Spleen (tissue), 11 donors: Measurements from ENCODE around the gene ZNF620. TPM values are rescaled to one million over a fixed set of nuclear protein-coding genes. Genes with fewer than 3 reads are reported as not detected.

Source experiments
- DNase-seq: peaks from one replicate; pipeline ENCODE4 v3.0.0-alpha.2; 2020
- H3K27ac ChIP-seq, 8 donors: fragments of 200-600 bp; sonication (generic) in 7 of 8; 1 replicate in 4 of 8; 2 replicates in 4 of 8; pipeline versions ENCODE4 v1.5.0 to v1.8.0; 2016 to 2021; ENCODE audit warnings: inconsistent platforms in 4 of 8, mild to moderate bottlenecking in 4 of 8, moderate library complexity in 1 of 8
- H3K27me3 ChIP-seq, 7 donors: fragments of 200-600 bp; sonication (generic) in 6 of 7; replicated peaks in 1 of 7; 1 replicate in 4 of 7; 2 replicates in 3 of 7; pipeline versions ENCODE4 v1.5.0 to v1.8.0; 2016 to 2021; ENCODE audit warnings: inconsistent platforms in 3 of 7, mild to moderate bottlenecking in 1 of 7
- H3K36me3 ChIP-seq, 6 donors: fragments of 200-600 bp; sonication (generic) in 5 of 6; 1 replicate in 4 of 6; 2 replicates in 2 of 6; pipeline versions ENCODE4 v1.5.0 to v1.8.0; 2016 to 2021; ENCODE audit warnings: inconsistent platforms in 2 of 6
- H3K4me1 ChIP-seq, 6 donors: fragments of 200-600 bp; sonication (generic) in 5 of 6; 1 replicate in 3 of 6; 2 replicates in 3 of 6; pipeline versions ENCODE4 v1.5.0 to v1.8.0; 2016 to 2021; ENCODE audit warnings: inconsistent platforms in 3 of 6
- H3K4me3 ChIP-seq, 8 donors: fragments of 200-600 bp; sonication (generic) in 7 of 8; 1 replicate in 4 of 8; 2 replicates in 4 of 8; pipeline versions ENCODE4 v1.5.0 to v1.8.0; 2016 to 2021; ENCODE audit warnings: inconsistent platforms in 4 of 8, mild to moderate bottlenecking in 4 of 8, moderate library complexity in 2 of 8
- H3K9me3 ChIP-seq, 8 donors: fragments of 200-600 bp; sonication (generic) in 7 of 8; 1 replicate in 4 of 8; 2 replicates in 4 of 8; pipeline versions ENCODE4 v1.5.0 to v1.8.0; 2016 to 2021; ENCODE audit warnings: inconsistent platforms in 4 of 8
- CTCF ChIP-seq, 11 experiments: fragments of 200-600 bp in 7 of 11; fragments of 450-650 bp in 4 of 11; sonication (generic) in 4 of 11; IDR thresholded peaks in 8 of 11; conservative IDR thresholded peaks in 3 of 11; 1 replicate in 7 of 11; 2 replicates in 4 of 11; pipeline versions ENCODE4 v1.4.0 to v1.8.0; 2016 to 2021; ENCODE audit warnings: antibody characterized with exemption in 11 of 11, inconsistent platforms in 4 of 11, mild to moderate bottlenecking in 1 of 11
- POLR2A ChIP-seq, 3 donors: fragments of 450-650 bp; IDR thresholded peaks; one replicate each; pipeline ENCODE4 v1.5.1; 2017; ENCODE audit warnings: antibody characterized with exemption in 3 of 3, mild to moderate bottlenecking in 1 of 3
- POLR2AphosphoS5 ChIP-seq, 3 donors: sonication (generic); formaldehyde crosslinking; IDR thresholded peaks; one replicate each; pipeline ENCODE4 v1.5.1; 2017; ENCODE audit warnings: antibody characterized with exemption in 3 of 3
- WGBS, 5 donors: extraction: QIAGEN DNeasy Blood & Tissue Kit in 3 of 5; methylation state at CpG; one replicate each; pipeline versions ENCODE4 v1.1.5 to v1.1.7; 2013 to 2018; 5-methylcytosine and 5-hydroxymethylcytosine counted together
- intact Hi-C: fragments of 100-400 bp; cut with DNase I; formaldehyde crosslinking; loops from one replicate; pipeline ENCODE4 v1.15.0; 2023; ENCODE audit warnings: low total_unique reads
- polyA plus RNA-seq, 3 donors: library from polyadenylated mRNA; stranded (reverse); fragments of 200-250 nt; gene quantifications; one replicate each; pipeline ENCODE4 v1.2.1, GENCODE V29; 2013
- total RNA-seq, 7 donors: library from RNA; depleted of rRNA in 3 of 7; stranded (reverse); fragments of >200 nt in 3 of 7; fragmentation: NEBNext Ultra II Directional in 4 of 7; extraction: Animal tissue kit (Norgen Biotek cat#: 25700) in 4 of 7; gene quantifications; one replicate each; pipeline versions ENCODE4 v1.1.0 to v1.2.1, GENCODE V29; 2016 to 2021
- donor health status: healthy with polysubstance abuse.
- donor health status: DM: no; HTN: no; CAD: no; lungs with moderate emphysema.
- donor health status: DM: no; HTN: no; CAD: no.
- donor health status: Bipolar disorder and iron deficiency.
- donor health status: healthy.
- donor health status: DM: no; HTN: no; CAD: no.
- donor health status: DM: yes; HTN: yes; CAD: no.

The ZNF620 gene
- total and polyA plus RNA-seq, 10 donors, result 1.2 to 7.4 (median 4.0) TPM

- WGBS, 5 donors, result 85 to 98% (median 96%) methylated on average over 1 of the region's 1 CpG
- H3K4me3 ChIP-seq, result no peak overlapping the region
- H3K9me3 ChIP-seq, result no peaks in the 10 kb centered on the region
- no peaks in the 10 kb centered on the region for H3K4me1 ChIP-seq
- H3K27me3 ChIP-seq, result no peaks in the 10 kb centered on the region
- peaks cover 0 to 36% (median 12%) of the 10 kb centered on the region in 6 donors for H3K36me3 ChIP-seq
- intact Hi-C loops, result no loop called here
- TF ChIP-seq POLR2AphosphoS5 (IDR thresholded peaks at IDR 0.05) (no peak), CTCF (IDR thresholded peaks at IDR 0.05 in 8 of 11, conservative IDR thresholded peaks at IDR 0.05 in 3 of 11) (no peak), POLR2A (IDR thresholded peaks at IDR 0.05) (no peak)
- H3K27ac ChIP-seq, result no peak overlapping the region
- DNase-seq, result no peak
Measured at GRCh38 chr3:40518067-40518466, 12.2 kb downstream of the ZNF620 start.

GRCh38 chr3:40518848-40519247, 13.0 kb downstream of the ZNF620 start:
- intact Hi-C loops, result no loop called here

GRCh38 chr3:40521254-40521653, 15.4 kb downstream of the ZNF620 start:
- intact Hi-C loops, result loop anchor here (10.0 kb wide), 1 partner anchor 66 kb away; the partner anchor contains the start of gene RPL14
- H3K36me3 ChIP-seq, result peaks cover 0 to 13% (median 8%) of the 10 kb centered on the region in 6 donors
- H3K27ac ChIP-seq, result no peak overlapping the region
- DNase-seq, result no peak
- H3K27me3 ChIP-seq, result no peaks in the 10 kb centered on the region
- peaks cover 0 to 22% (median 15%) of the 10 kb centered on the region in 6 donors for H3K4me1 ChIP-seq
- TF ChIP-seq POLR2AphosphoS5 (IDR thresholded peaks at IDR 0.05) (no peak), POLR2A (IDR thresholded peaks at IDR 0.05) (no peak), CTCF (IDR thresholded peaks at IDR 0.05 in 8 of 11, conservative IDR thresholded peaks at IDR 0.05 in 3 of 11) (no peak)
- H3K4me3 ChIP-seq, result no peak overlapping the region
- no peaks in the 10 kb centered on the region for H3K9me3 ChIP-seq
- 73 to 94% (median 92%) methylated on average over 3 of the region's 3 CpGs for WGBS, 5 donors

More at GRCh38 chr3:40518848-40519247, 13.0 kb downstream of the ZNF620 start:
- no peak for DNase-seq
- Histone ChIP-seq H3K36me3 (peaks cover 0 to 34% (median 10%) of the 10 kb centered on the region in 6 donors), H3K4me3 (no peak overlapping the region), H3K27me3 (no peaks in the 10 kb centered on the region), H3K27ac (no peak overlapping the region), H3K4me1 (peaks cover 0 to 1% (median 0%) of the 10 kb centered on the region in 6 donors), H3K9me3 (no peaks in the 10 kb centered on the region)
- 87 to 97% (median 91%) methylated on average over 1 of the region's 1 CpG for WGBS, 5 donors
- TF ChIP-seq CTCF (IDR thresholded peaks at IDR 0.05 in 8 of 11, conservative IDR thresholded peaks at IDR 0.05 in 3 of 11), result no peak
- no peak for TF ChIP-seq POLR2AphosphoS5 (IDR thresholded peaks at IDR 0.05)
- TF ChIP-seq POLR2A (IDR thresholded peaks at IDR 0.05), result no peak

GRCh38 chr3:40523781-40524180, 17.9 kb downstream of the ZNF620 start:
- Histone ChIP-seq H3K9me3 (no peaks in the 10 kb centered on the region), H3K4me3 (no peak overlapping the region), H3K27ac (peak overlapping the region in 7 of 8 donors; percentile 84 to 93 (median 90)), H3K36me3 (peaks cover 0 to 27% (median 9%) of the 10 kb centered on the region in 6 donors), H3K4me1 (peaks cover 0 to 42% (median 19%) of the 10 kb centered on the region in 6 donors), H3K27me3 (no peaks in the 10 kb centered on the region)
- DNase-seq, result no peak
- 74 to 87% (median 76%) methylated on average over 2 of the region's 2 CpGs for WGBS, 5 donors
- TF ChIP-seq POLR2AphosphoS5 (IDR thresholded peaks at IDR 0.05), result no peak
- TF ChIP-seq POLR2A (IDR thresholded peaks at IDR 0.05), result no peak
- no peak for TF ChIP-seq CTCF (IDR thresholded peaks at IDR 0.05 in 8 of 11, conservative IDR thresholded peaks at IDR 0.05 in 3 of 11)
- intact Hi-C loops, result loop anchor here (10.0 kb wide), 1 partner anchor 69 kb away; the partner anchor contains the start of gene RPL14
